Thoracic aorta (tissue), 2 donors: ENCODE measurements around the gene CS. TPM values are rescaled to one million over a fixed set of nuclear protein-coding genes. Genes with fewer than 3 reads are reported as not detected.
"Not testable (repeated sequence)": the region's sequence is repeated elsewhere in the genome, so short reads cannot be mapped to it uniquely, and the experiment has no call there.

Experiments used
- ATAC-seq: fragments of 150-250 bp; one replicate; pipeline ENCODE4 v1.8.0; 2017; ENCODE audit warnings: low read depth; ENCODE audit not compliant: insufficient number of reproducible peaks, low FRiP score
- DNase-seq: peaks from one replicate; pipeline ENCODE4 v3.0.0-alpha.2; 2020; ENCODE audit warnings: low spot score
- H3K27ac ChIP-seq, 2 donors: fragments of 200-600 bp; sonication (generic); 1 replicate in 1 of 2; 2 replicates in 1 of 2; pipeline ENCODE4 v1.5.1; 2016; ENCODE audit warnings: mild to moderate bottlenecking in 2 of 2, moderate library complexity in 2 of 2
- H3K27me3 ChIP-seq: fragments of 200-600 bp; sonication (generic); replicated peaks from 2 replicates; pipeline ENCODE4 v1.6.0; 2016; ENCODE audit warnings: mild to moderate bottlenecking; ENCODE audit not compliant: insufficient read depth
- H3K36me3 ChIP-seq: fragments of 200-600 bp; sonication (generic); one replicate; pipeline ENCODE4 v1.5.1; 2016
- H3K4me1 ChIP-seq, 2 donors: fragments of 200-600 bp; sonication (generic); 1 replicate in 1 of 2; 2 replicates in 1 of 2; pipeline versions ENCODE4 v1.5.1 to v1.6.0; 2016; ENCODE audit warnings: low read depth in 2 of 2, mild to moderate bottlenecking in 1 of 2; ENCODE audit not compliant: control insufficient read depth in 1 of 2
- H3K4me3 ChIP-seq: fragments of 200-600 bp; sonication (generic); 2 replicates; pipeline ENCODE4 v1.5.1; 2016; ENCODE audit warnings: mild to moderate bottlenecking
- H3K9me3 ChIP-seq: fragments of 200-600 bp; sonication (generic); 2 replicates; pipeline ENCODE4 v1.5.1; 2016
- total RNA-seq, 2 donors: library from RNA; depleted of rRNA; stranded (reverse); fragments of >200 nt; gene quantifications; one replicate each; pipeline versions ENCODE4 v1.1.0 to v1.2.3, GENCODE V29; 2016
- TF ChIP-seq, protein P1 (sequence below): fragments of 200-600 bp; sonication (generic); IDR thresholded peaks from one replicate; pipeline ENCODE4 v1.5.1; 2019; ENCODE audit warnings: antibody characterized with exemption

The CS gene
- total RNA-seq, 2 donors from 2014 or later = 120 to 143 TPM

GRCh38 chr12:56271031-56271430 lies 29.1 kb downstream of the CS start:
- peaks cover 32% of the 10 kb centered on the region for H3K36me3 ChIP-seq

GRCh38 chr12:56267443-56268071 lies 32.6 kb downstream of the CS start:
- ATAC-seq (no peak), DNase-seq (no peak)
- Histone ChIP-seq H3K27me3 (no peaks in the 10 kb centered on the region), H3K36me3 (peaks cover 3% of the 10 kb centered on the region), H3K4me3 (peak overlapping the region; percentile 98), H3K9me3 (no peaks in the 10 kb centered on the region), H3K27ac (peak overlapping the region; percentile 95 to 98), H3K4me1 (peaks cover 10 to 23% of the 10 kb centered on the region in 2 donors)
- TF ChIP-seq, protein P1, sequence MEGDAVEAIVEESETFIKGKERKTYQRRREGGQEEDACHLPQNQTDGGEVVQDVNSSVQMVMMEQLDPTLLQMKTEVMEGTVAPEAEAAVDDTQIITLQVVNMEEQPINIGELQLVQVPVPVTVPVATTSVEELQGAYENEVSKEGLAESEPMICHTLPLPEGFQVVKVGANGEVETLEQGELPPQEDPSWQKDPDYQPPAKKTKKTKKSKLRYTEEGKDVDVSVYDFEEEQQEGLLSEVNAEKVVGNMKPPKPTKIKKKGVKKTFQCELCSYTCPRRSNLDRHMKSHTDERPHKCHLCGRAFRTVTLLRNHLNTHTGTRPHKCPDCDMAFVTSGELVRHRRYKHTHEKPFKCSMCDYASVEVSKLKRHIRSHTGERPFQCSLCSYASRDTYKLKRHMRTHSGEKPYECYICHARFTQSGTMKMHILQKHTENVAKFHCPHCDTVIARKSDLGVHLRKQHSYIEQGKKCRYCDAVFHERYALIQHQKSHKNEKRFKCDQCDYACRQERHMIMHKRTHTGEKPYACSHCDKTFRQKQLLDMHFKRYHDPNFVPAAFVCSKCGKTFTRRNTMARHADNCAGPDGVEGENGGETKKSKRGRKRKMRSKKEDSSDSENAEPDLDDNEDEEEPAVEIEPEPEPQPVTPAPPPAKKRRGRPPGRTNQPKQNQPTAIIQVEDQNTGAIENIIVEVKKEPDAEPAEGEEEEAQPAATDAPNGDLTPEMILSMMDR = no peak

More at GRCh38 chr12:56271031-56271430, 29.1 kb downstream of the CS start:
- no peak for ATAC-seq
- Histone ChIP-seq H3K9me3 (no peaks in the 10 kb centered on the region), H3K4me3 (no peak overlapping the region), H3K27ac (peak overlapping the region; percentile 10 to 45), H3K27me3 (no peaks in the 10 kb centered on the region), H3K4me1 (peaks cover 10 to 23% of the 10 kb centered on the region in 2 donors)
- TF ChIP-seq, protein P1 = peak; percentile 36
- no peak for DNase-seq

DNA sequence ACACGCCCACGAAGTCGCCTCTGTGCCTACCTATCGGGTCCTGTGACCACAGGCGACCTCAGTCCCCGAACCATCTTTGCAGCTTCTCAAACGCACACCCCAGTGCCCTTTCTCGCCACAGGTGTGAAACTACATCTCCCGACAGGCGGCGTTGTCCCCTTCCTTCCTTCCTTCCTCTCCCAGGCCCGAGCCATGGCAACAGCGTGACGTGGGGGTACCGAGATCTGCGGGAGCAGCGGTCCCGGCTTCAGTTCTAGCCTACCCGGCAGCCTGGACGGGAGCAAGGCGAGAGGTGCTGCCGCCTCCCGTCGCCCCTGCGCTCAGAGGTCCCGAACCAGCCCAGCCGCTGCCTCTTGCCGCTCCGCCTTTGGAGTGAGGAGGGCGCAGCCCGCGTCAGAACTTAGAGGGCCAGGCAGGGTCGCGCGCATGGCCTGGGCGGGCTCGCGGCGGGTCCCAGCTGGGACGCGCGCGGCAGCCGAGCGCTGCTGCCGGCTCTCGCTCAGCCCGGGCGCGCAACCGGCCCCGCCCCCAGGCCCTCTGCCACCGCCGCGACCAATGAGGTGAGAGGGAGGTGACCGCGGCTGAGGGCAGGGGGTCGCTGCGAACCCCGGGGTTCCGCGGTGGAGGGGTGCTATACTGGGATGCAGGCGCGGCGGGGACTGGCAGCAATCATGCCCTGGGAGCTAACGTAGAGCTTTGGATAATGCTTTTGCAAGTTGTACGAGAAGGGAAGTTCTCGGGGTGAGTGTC lies 33.3 kb downstream of the CS start, which contains the start of gene COQ10A:
Gene COQ10A (plus strand): TSS at position 250 of the 750 bp plus-strand sequence. CDS start 177 bp downstream, at position 427.
- TF ChIP-seq, protein P1 = peak; percentile 61
- H3K4me3 ChIP-seq = peak within 1 kb of the TSS; percentile 98
- H3K36me3 ChIP-seq = no peaks in the 10 kb centered on the region
- peaks cover 10 to 23% of the 10 kb centered on the region in 2 donors for H3K4me1 ChIP-seq
- peak; percentile 84 for ATAC-seq
- peak; percentile 69 for DNase-seq
- H3K27me3 ChIP-seq = no peaks in the 10 kb centered on the region
- H3K9me3 ChIP-seq = no peaks in the 10 kb centered on the region
- H3K27ac ChIP-seq = peak within 1 kb of the TSS; percentile 95 to 98

DNA sequence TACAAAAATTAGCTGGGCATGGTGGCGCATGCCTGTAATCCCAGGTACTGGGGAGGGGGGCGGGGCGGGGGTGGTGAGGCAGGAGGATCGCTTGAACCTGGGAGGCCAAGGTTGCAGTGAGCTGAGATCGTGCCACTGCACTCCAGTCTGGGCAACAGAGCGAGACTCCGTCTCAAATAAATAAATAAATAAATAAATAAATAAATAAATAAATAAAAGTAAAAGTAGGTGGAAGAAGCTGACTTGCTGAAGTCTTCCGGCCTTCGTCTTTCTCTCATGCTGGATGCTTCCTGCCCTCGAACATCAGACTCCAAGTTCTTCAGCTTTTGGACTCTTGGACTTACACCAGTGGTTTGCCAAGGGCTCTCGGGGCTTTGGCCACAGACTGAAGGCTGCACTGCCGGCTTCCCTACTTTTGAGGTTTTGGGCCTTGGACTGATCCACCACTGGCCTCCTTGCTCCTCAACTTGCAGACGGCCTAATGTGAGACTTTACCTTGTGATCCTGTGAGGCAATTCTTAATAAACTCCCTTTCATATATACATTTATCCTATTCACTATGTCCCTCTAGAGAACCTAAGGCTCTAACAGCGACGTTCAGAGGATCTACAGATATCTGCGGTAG lies 34.0 kb downstream of the CS start:
- peaks cover 10 to 19% of the 10 kb centered on the region in 2 donors for H3K4me1 ChIP-seq
- not testable (repeated sequence) for H3K36me3 ChIP-seq, ATAC-seq, DNase-seq, H3K27me3 ChIP-seq, H3K9me3 ChIP-seq
- H3K27ac ChIP-seq = peak overlapping the region; percentile 95 to 98
- H3K4me3 ChIP-seq = peak overlapping the region; percentile 98

DNA sequence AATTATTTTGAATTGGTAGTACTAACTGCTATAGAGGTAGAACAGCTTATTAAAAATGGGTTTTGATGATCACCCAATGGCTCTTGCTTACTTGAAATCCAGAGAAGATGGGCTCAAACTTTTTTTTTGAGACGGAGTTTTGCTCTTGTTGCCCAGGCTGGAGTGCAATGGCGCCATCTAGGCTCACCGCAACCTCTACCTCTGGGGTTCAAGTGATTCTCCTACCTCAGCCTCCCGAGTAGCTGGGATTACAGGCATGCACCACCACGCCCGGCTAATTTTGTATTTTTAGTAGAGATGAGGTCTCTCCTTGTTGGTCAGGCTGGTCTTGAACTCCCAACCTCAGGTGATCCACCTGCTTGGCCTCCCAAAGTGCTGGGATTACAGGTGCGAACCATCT lies 37.2 kb downstream of the CS start:
- not testable (repeated sequence) for ATAC-seq

More for the DNA sequence above, 37.2 kb downstream of the CS start:
- H3K9me3 ChIP-seq, H3K27ac ChIP-seq, DNase-seq, H3K4me3 ChIP-seq, H3K36me3 ChIP-seq, H3K27me3 ChIP-seq: not testable (repeated sequence)
- peaks cover 10 to 15% of the 10 kb centered on the region in 2 donors for H3K4me1 ChIP-seq
